Parathyroid adenoma (tissue), 2 donors: ENCODE results near the gene TRMT61A.

Source experiments
- H2AFZ ChIP-seq: fragments of 300-600 bp; sonication (generic); one replicate; pipeline ENCODE4 v1.7.0; 2017; ENCODE audit warnings: antibody characterized with exemption, mild to moderate bottlenecking
- H3K27ac ChIP-seq: fragments of 300-600 bp; sonication (generic); one replicate; pipeline ENCODE4 v1.7.0; 2017
- H3K27me3 ChIP-seq: fragments of 300-600 bp; sonication (generic); one replicate; pipeline ENCODE4 v1.7.0; 2017; ENCODE audit warnings: low read length; ENCODE audit not compliant: control insufficient read depth, insufficient read depth
- H3K36me3 ChIP-seq: fragments of 300-600 bp; sonication (generic); one replicate; pipeline ENCODE4 v1.7.0; 2017; ENCODE audit warnings: low read length; ENCODE audit not compliant: control insufficient read depth, insufficient read depth
- H3K4me1 ChIP-seq: fragments of 300-600 bp; sonication (generic); one replicate; pipeline ENCODE4 v1.7.0; 2017; ENCODE audit warnings: control low read depth
- H3K4me2 ChIP-seq: fragments of 300-600 bp; sonication (generic); one replicate; pipeline ENCODE4 v1.7.0; 2017; ENCODE audit warnings: low read length
- H3K4me3 ChIP-seq: fragments of 300-600 bp; sonication (generic); one replicate; pipeline ENCODE4 v1.7.0; 2017; ENCODE audit warnings: low read depth, low read length
- H3K79me2 ChIP-seq: fragments of 300-600 bp; sonication (generic); one replicate; pipeline ENCODE4 v1.7.0; 2017; ENCODE audit warnings: control low read depth
- H3K9ac ChIP-seq: fragments of 300-600 bp; sonication (generic); one replicate; pipeline ENCODE4 v1.7.0; 2017; ENCODE audit warnings: mild to moderate bottlenecking
- H3K9me3 ChIP-seq: fragments of 300-600 bp; sonication (generic); one replicate; pipeline ENCODE4 v1.7.0; 2017; ENCODE audit warnings: low read length; ENCODE audit not compliant: control insufficient read depth
- TF ChIP-seq, protein P1 (sequence below): fragments of 300-600 bp; sonication (generic); IDR thresholded peaks from one replicate; pipeline ENCODE4 v1.7.0; 2017; ENCODE audit warnings: antibody characterized with exemption, mild to moderate bottlenecking
- donor health status: primary hyperparathyroidism.

The TRMT61A gene

DNA sequence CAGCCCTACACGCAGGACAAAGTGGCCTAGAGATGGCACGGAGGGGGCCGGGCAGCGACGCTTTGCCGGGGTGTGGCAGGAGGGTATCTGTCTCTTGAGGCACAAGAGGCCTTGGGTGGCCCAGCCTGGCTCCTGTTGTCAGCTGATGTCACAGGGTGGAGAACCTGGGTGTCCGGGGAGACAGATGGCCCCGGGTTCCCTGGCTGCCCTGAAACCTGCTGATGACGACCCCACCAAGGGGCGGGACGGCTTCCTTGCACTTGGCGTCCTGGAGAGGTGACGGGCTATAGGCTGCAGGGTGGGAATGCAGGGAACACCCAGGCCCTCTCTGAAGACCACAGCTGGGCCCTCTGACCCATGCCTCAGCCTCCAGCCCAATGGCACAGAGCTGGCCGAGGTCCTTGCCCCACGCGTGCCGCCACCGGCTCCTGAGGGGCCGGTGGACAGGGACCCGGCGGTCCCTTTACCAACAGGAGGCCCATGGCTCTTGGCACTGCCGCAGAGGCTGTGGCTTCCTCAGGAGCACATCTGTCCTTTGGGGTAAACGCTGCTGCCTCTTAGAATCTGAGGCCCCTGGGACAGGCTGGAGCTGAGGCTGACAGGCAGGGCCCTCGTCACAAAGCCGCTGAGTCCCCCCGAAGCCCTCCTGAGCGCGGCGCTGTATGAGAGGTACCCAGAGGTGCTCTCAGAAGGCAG, 16.4 kb downstream of the TRMT61A start:
- Histone ChIP-seq H3K4me1 (peaks cover 3% of the 10 kb centered on the region), H3K4me2 (no peak overlapping the region), H2AFZ (no peak overlapping the region), H3K27ac (no peak overlapping the region), H3K36me3 (no peaks in the 10 kb centered on the region), H3K9me3 (no peaks in the 10 kb centered on the region), H3K4me3 (no peak overlapping the region), H3K27me3 (no peaks in the 10 kb centered on the region), H3K9ac (no peak overlapping the region), H3K79me2 (peaks cover 5% of the 10 kb centered on the region)
- TF ChIP-seq, protein P1, sequence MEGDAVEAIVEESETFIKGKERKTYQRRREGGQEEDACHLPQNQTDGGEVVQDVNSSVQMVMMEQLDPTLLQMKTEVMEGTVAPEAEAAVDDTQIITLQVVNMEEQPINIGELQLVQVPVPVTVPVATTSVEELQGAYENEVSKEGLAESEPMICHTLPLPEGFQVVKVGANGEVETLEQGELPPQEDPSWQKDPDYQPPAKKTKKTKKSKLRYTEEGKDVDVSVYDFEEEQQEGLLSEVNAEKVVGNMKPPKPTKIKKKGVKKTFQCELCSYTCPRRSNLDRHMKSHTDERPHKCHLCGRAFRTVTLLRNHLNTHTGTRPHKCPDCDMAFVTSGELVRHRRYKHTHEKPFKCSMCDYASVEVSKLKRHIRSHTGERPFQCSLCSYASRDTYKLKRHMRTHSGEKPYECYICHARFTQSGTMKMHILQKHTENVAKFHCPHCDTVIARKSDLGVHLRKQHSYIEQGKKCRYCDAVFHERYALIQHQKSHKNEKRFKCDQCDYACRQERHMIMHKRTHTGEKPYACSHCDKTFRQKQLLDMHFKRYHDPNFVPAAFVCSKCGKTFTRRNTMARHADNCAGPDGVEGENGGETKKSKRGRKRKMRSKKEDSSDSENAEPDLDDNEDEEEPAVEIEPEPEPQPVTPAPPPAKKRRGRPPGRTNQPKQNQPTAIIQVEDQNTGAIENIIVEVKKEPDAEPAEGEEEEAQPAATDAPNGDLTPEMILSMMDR, result no peak

DNA sequence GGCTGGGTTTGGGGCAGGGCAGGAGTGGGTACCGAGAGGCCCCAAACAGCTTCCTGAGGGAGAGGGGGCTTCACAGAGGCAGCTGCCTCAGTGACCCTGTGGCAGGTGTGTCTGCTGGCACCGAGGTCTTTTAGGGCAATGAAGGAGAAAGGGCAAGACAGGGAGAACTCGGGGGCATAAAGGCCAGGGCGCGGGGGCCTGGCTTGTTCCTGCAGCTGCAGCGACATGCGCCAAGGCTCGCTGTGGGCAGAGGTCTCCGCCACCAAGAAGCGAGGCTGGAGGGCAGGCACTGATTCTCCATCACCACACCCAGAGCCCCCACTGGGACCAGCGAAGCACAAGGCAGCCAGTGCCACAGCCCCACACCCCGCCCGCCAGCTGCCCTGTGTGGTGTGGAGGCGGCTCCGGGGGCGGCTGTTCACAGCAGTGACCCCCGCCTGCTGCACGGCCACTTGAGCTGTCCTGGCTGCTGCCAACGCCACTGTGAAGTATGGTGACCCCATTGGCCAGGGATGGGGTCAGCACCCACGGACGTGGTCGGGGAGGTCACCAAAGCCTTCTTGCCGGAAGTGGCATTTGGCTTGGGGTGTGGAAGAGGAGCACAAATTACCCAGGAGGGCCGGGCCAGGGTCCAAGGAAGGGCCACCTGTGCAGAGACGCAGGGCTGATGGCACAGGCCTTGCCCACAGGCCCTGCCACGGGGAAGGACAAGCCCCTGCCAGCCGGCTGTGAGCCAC, 17.1 kb downstream of the TRMT61A start:
- Histone ChIP-seq H3K4me2 (no peak overlapping the region), H3K27ac (no peak overlapping the region), H3K9ac (no peak overlapping the region), H3K4me3 (no peak overlapping the region), H3K36me3 (no peaks in the 10 kb centered on the region), H3K4me1 (peaks cover 3% of the 10 kb centered on the region), H2AFZ (no peak overlapping the region), H3K9me3 (no peaks in the 10 kb centered on the region), H3K79me2 (peaks cover 7% of the 10 kb centered on the region), H3K27me3 (no peaks in the 10 kb centered on the region)
- TF ChIP-seq, protein P1, result no peak

DNA sequence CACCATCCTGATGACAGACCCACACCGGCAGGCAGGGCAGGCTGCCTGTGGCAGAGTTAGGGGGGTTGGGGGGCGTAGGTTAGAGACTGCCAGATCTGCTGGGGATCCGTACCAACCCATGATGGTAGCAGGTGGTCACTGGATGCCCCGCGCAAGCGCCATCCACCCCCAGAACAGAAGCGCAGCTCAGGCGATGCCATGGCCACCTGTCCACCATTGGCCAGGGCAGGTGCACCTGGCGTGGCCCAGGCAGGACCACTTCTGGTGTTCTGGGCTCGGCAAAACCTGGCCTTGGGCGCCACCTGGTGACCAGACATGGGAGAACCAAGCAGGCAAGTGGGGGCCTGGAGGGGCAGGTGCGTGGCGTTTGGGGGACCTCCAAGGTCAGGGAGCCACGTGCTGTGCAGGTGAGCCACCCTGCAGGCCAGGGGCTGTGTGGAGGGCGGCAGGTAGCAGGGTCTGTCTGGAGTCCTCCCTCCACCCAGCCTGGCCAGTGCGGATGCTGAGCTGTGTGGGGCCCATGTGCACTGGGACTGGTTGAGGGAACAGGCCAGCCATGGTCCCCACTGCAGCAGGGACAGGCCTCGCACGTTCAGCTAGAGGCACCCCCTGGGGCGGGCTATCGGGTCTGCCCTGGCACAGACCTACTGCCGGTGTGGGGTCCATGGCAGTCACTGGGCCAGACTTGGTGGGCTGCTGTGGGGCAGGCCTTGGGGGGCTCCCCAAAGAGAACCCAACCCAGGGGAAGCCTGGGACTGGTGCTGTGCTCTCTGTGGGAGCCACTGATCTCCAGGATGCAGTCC, 17.9 kb downstream of the TRMT61A start:
- Histone ChIP-seq H3K36me3 (no peaks in the 10 kb centered on the region), H3K4me2 (no peak overlapping the region), H3K4me1 (peaks cover 3% of the 10 kb centered on the region), H3K27ac (no peak overlapping the region), H3K27me3 (no peaks in the 10 kb centered on the region), H3K4me3 (no peak overlapping the region), H3K9me3 (no peaks in the 10 kb centered on the region), H3K9ac (no peak overlapping the region), H2AFZ (no peak overlapping the region), H3K79me2 (peaks cover 13% of the 10 kb centered on the region)
- TF ChIP-seq, protein P1, result peak; percentile 95

- H3K4me3 ChIP-seq, result no peak overlapping the region
- no peaks in the 10 kb centered on the region for H3K9me3 ChIP-seq
- no peak overlapping the region for H3K9ac ChIP-seq
- no peaks in the 10 kb centered on the region for H3K27me3 ChIP-seq
- H3K27ac ChIP-seq, result no peak overlapping the region
- H3K4me2 ChIP-seq, result no peak overlapping the region
- TF ChIP-seq, protein P1, result no peak
- no peak overlapping the region for H2AFZ ChIP-seq
- no peaks in the 10 kb centered on the region for H3K36me3 ChIP-seq
- H3K79me2 ChIP-seq, result peaks cover 18% of the 10 kb centered on the region
- H3K4me1 ChIP-seq, result peaks cover 2% of the 10 kb centered on the region
Observed at GRCh38 chr14:103547455-103547940, 18.5 kb downstream of the TRMT61A start.
